Activated CD4-positive, alpha-beta T cell treated with anti-CD3 and anti-CD28 coated beads, Interleukin-2, amount 50 U/mL, for 1 hour (primary cell): Measurements from ENCODE around the gene DMKN.

ENCODE experiments used
- DNase-seq: peaks from one replicate; pipeline ENCODE4 v3.0.0-alpha.2; 2020

Gene DMKN

DNA sequence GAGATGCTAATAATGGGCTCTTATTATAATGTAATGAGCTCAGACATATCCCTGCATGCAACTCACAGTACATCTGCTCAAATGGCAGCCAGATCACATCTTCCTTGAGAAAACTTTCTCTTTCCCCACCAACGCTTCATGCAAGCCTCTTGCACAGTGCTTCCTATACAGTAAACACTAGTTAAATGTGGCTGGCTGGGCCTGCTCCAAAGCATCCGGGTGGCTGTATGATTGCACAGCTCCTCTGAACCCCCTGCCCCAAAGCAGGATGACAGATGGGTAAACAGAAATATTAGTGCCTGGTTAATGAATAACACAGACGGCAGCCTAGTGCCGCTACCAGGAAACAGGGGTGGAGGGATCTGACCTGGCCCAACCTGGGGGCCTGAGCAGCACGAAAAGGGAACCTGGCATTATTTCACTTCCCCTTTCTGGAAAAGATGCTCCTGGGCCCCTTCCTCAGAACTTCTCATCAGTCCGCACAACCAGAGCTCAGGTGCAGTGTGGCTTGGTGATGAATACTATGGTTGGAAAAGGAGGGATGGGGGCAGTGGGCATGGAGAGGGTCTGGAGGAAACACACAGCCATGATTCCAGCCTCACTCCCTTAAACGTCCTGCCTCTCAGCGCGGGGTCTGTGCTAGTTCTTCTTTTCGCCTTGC is 54.6 kb downstream of the DMKN start:
- no peak for DNase-seq

- DNase-seq: no peak
Observed at GRCh38 chr19:35458192-35458591, 55.3 kb downstream of the DMKN start.

DNA sequence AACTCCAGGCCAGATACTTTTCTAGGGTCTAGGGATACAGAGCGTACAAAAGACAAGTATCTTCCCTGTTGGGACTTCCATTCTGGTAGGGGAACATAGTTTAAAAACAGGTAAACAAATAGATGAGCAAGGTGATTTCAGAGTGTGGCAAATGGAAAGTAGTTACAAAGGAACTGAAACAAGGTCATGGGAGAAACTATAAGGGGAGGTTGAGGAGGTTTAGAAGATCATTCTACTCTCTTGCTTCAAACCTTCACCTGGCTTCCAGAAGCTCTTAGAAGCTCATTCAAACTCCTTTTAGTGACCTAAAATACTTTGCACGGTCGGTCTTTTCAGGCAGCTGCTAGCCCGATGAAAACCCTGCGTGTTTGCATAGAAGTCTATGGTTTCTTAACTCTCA is 56.3 kb downstream of the DMKN start:
- DNase-seq: no peak

DNA sequence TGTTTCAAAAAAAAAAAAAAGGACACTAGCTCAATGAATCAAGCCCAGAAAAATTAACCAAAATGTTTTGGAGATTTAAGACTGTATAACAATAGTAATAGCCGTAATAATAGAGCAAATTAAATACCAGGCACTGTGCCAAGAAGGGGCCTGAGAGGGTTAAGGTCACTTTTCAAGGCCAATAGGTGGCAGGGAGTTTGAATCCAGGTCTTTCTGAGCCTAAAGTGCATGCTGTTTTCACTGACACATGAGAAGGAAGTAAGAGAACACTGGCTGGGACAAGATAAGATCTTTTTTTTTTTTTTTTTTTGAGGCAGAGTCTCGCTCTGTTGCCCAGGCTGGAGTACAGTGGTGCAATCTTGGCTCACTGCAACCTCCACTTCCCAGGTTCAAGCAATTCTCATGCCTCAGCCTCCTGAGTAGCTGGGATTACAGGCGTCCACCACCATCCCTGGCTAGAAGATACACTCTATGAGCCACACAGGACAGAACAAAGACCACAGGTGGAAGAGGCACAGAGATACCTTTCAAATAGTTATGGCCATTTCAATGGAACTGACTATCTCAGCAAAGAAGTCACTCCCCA is 57.7 kb downstream of the DMKN start:
- DNase-seq: no peak

DNA sequence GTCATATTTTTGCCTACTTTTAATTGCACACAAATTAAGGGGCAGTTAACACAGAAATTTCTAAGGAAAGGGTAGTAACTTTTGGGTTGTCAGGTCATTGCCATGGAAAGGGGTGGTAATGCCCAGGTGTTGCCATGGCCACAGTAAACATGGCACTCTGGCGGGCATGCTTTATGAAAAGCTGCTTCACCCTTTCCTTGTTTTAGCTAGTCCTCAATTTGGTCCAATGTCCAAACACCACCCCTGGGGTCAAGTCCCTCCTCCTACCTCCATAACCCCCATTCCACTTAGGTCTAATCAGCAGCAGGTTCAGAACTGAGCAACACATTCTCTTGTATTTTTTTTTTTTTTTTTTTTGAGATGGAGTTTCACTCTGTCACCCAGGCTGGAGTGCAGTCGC is 58.8 kb downstream of the DMKN start:
- DNase-seq: no peak

- DNase-seq: no peak
Observed at GRCh38 chr19:35451338-35452096, 61.9 kb downstream of the DMKN start.

GRCh38 chr19:35449359-35450043 is 63.9 kb downstream of the DMKN start:
- no peak for DNase-seq

DNA sequence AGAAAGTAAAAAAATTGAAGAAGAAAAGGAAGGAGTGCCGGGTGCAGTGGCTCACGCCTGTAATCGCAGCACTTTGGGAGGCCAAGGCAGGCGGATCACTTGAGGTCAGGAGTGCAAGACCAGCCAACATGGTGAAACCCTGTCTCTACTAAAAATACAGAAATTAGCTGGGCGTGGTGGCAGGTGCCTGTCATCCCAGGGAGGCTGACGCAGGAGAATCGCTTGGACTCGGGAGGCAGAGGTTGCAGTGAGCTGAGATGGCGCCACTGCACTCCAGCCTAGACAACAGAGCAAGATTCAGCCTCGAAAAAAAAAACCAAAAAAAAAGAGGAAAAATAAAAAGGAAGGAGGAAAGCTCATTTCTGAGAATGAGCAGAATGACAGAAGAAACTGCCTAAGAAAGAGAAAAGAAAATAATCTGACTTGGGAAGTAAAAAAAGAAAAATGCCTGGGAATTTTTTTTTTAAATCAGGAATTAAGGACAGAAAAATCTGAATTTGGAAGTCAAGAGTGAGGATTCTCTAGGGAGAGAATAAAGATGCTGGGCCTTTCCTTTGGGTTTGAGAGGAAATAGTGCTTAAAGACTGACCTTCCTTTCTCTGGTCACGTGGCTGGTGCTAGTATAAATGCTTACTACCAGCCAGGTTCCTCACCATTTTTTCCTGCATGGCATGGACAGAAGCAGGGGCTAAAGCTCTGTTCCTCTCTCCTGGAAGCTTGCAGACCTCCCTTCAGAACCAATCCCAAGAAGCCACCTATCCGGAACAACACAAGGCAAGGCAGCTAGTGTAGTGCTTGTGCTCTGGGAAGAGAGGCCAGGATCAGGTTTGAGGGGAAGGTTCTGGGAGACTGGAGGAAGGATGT is 65.6 kb downstream of the DMKN start, which contains the start of gene FFAR2:
TSS of gene FFAR2 (plus strand) at position 652 of the 864 bp plus-strand sequence. CDS start 1,458 bp downstream, outside the sequence.
- no peak for DNase-seq
